T-helper 1 cell treated with Interleukin-12 subunit alpha and Interleukin-12 subunit beta and Interleukin-4 antibody, amounts not matched to agents 30 μg/mL and 1 μg/mL, for 36 hours (primary cell): Measurements from ENCODE around the gene FAAP100.
A peak's percentile ranks its signal among the peaks of the same experiment; 100 is the strongest.
"Not testable (repeated sequence)": the region's sequence is repeated elsewhere in the genome, so short reads cannot be mapped to it uniquely, and the experiment has no call there.

Source experiments
- H3K27ac Mint-ChIP-seq: one replicate; pipeline ENCODE4 v1.8.0; 2021; ENCODE audit warnings: mild to moderate bottlenecking, mixed read lengths
- H3K27me3 Mint-ChIP-seq: one replicate; pipeline ENCODE4 v1.8.0; 2021; ENCODE audit warnings: low read depth, mixed read lengths
- H3K36me3 Mint-ChIP-seq: one replicate; pipeline ENCODE4 v1.8.0; 2021; ENCODE audit warnings: low read depth, mixed read lengths
- H3K4me1 Mint-ChIP-seq: one replicate; pipeline ENCODE4 v1.8.0; 2021; ENCODE audit warnings: low read depth, mixed read lengths
- H3K4me3 Mint-ChIP-seq: one replicate; pipeline ENCODE4 v1.8.0; 2021; ENCODE audit warnings: mild to moderate bottlenecking, moderate library complexity, mixed read lengths
- H3K9me3 Mint-ChIP-seq: one replicate; pipeline ENCODE4 v1.8.0; 2021; ENCODE audit warnings: mixed read lengths

FAAP100 gene

DNA sequence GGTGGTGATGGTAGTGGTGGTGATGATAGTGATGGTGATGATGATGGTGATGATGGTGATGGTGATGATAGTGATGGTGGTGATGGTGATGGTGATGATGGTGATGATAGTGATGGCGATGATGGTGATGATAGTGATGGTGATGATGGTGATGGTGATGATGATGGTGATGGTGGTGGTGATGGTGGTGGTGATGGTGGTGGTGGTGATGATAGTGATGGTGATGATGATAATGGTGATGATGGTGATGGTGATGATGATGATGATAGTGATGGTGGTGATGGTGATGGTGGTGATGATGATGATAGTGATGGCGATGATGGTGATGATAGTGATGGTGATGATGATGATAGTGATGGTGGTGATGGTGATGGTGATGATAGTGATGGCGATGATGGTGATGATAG, 20.2 kb downstream of the FAAP100 start:
- not testable (repeated sequence) for H3K4me1 Mint-ChIP-seq, H3K27ac Mint-ChIP-seq, H3K36me3 Mint-ChIP-seq, H3K9me3 Mint-ChIP-seq, H3K4me3 Mint-ChIP-seq
- peaks cover 12% of the 10 kb centered on the region for H3K27me3 Mint-ChIP-seq

DNA sequence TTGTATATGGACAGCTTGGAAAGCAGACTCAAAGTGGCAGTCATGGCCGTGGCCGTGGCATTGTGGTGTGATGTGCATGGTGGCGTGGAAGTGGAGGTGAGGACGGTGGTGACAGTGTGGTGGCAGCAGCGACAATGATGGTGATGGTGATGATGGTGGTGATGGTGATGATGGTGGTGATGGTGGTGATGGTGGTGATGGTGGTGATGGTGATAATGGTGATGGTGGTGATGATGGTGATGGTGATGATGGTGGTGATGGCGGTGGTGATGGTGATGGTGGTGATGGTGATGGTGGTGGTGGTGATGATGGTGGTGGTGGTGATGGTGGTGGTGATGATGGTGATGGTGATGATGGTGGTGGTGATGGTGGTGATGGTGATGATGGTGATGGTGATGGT, 21.1 kb downstream of the FAAP100 start:
- H3K36me3 Mint-ChIP-seq, H3K4me3 Mint-ChIP-seq, H3K4me1 Mint-ChIP-seq, H3K27ac Mint-ChIP-seq, H3K9me3 Mint-ChIP-seq, H3K27me3 Mint-ChIP-seq: not testable (repeated sequence)

DNA sequence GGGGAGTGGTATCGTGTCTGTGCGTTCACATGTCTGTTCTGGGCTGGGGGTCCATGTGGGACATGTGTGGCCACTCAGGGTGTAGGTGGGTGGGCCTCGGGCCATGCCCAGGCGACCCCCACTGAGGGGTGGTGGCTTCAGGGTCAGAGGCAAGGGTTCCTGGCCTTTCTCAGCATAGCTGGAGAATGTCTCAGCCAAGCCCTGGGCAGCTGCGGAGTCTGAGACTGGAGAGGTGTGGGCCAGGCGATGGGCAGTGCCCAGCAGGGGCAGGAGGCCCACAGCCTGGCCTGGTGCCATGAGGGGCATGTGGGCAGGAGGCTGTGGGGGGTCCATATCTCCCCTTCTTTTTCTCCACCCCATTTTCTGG, 22.7 kb downstream of the FAAP100 start:
- Mint-ChIP-seq H3K27ac (no peak overlapping the region), H3K4me3 (no peak overlapping the region), H3K4me1 (no peaks in the 10 kb centered on the region), H3K9me3 (no peaks in the 10 kb centered on the region), H3K27me3 (no peaks in the 10 kb centered on the region), H3K36me3 (no peaks in the 10 kb centered on the region)

GRCh38 chr17:81528651-81529436, 23.3 kb downstream of the FAAP100 start:
- H3K27me3 Mint-ChIP-seq: no peaks in the 10 kb centered on the region
- H3K4me1 Mint-ChIP-seq: no peaks in the 10 kb centered on the region
- H3K27ac Mint-ChIP-seq: no peak overlapping the region
- no peaks in the 10 kb centered on the region for H3K36me3 Mint-ChIP-seq
- H3K4me3 Mint-ChIP-seq: no peak overlapping the region
- no peaks in the 10 kb centered on the region for H3K9me3 Mint-ChIP-seq

DNA sequence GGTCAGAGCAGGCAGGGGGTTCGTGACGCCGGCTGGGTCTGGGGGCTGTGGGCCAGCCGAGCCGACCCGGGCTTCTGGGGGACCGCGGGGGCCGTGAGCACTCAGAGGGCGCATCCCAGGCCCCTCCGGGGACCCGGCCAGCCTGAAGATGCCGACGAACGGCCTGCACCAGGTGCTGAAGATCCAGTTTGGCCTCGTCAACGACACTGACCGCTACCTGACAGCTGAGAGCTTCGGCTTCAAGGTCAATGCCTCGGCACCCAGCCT, 23.8 kb downstream of the FAAP100 start:
- H3K27ac Mint-ChIP-seq: no peak overlapping the region
- H3K4me3 Mint-ChIP-seq: no peak overlapping the region
- H3K36me3 Mint-ChIP-seq: no peaks in the 10 kb centered on the region
- H3K9me3 Mint-ChIP-seq: no peaks in the 10 kb centered on the region
- no peaks in the 10 kb centered on the region for H3K4me1 Mint-ChIP-seq
- no peaks in the 10 kb centered on the region for H3K27me3 Mint-ChIP-seq

DNA sequence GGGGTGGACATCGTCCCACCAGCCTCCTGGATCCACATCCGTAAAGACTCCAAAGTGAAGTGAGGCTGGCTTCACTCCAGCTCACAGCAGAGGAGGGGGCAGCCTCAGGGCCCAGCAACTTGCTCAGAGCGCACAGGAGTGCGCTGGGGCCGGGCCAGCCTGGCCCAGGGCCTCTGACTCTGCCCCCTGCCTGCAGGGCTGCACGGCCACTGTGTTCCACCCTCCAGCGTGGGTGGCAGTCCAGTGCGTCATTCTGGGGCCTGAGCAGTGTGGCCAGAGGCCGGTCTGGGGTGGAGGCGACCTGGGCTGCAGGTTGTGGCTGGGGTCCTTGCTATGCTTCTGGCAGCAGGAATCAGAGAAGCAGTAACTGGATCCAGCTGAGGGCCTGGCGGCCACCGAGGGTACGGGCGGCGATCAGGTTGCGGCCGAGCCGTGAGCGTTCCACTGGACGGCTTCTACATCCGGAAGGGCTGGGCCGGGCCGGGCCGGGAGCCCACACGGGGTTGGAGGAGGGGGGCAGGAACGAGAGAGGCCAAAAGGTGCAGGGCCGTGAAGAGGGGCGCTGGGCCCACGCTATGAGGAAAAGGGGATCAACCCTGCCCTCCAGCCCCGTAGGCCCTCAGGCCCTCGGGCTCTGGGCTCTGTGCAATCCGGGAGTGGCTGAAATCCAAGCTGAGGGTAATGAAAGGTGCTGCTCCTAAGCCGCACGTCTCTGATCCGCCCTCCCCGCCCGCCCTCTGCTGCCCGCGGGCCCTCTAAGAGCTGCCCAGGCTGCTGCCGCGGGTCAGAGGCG, 24.4 kb downstream of the FAAP100 start, which contains the start of gene FSCN2:
Gene FSCN2, plus strand, starts transcription at position 787 of the 793 bp plus-strand sequence. CDS start 155 bp downstream, outside the sequence.
- Mint-ChIP-seq H3K9me3 (no peaks in the 10 kb centered on the region), H3K4me1 (no peaks in the 10 kb centered on the region), H3K27me3 (peaks cover under 1% of the 10 kb centered on the region), H3K4me3 (no peak within 1 kb of the TSS), H3K27ac (no peak within 1 kb of the TSS), H3K36me3 (no peaks in the 10 kb centered on the region)

DNA sequence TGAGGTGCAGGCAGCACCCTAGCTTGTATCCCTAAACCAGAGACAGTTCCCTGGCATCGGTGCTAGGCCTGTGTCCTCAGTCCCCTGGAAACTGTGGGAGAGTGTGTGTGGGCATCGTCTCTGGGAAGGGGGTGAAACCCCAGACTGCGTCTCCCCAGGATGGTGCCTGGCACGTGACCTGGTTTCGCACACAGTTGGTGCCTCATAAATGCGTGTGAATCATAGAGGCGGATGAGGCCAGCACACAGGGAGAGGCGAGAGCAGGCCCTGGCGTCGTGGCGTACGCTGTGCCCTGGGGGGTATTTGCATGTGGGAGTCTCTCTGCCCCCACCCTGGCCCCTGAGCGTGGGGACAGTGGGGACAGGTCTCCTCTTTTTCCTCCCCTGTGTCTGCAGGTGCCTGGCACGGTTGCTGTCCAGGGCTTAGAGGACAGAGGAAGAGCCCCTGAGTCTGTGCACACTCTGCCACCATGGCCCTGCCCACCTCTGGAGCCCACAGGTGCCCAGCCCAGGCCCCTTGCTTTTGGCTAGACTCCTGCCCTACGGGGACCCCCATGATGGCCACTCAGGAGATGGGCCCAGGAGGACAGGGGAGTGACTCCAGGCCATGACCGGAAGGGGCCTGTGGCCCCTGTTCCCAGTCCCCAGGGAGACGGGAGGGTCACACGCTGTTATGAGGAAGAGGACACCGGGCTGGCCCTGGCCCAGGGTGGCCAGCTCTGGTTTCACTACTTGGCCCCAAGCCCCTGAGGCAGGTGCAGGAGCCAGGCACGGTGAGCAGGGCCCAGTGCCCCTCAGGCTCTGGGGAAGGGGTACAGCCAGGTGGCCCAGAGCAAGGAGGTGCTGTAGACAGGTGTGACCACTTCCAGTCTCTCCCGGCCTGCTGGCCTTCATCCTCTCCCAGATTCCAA, 25.2 kb downstream of the FAAP100 start:
- H3K4me3 Mint-ChIP-seq: no peak overlapping the region
- H3K27me3 Mint-ChIP-seq: peaks cover 8% of the 10 kb centered on the region

GRCh38 chr17:81524865-81525159, 27.3 kb downstream of the FAAP100 start:
- peaks cover 12% of the 10 kb centered on the region for H3K27me3 Mint-ChIP-seq
- no peaks in the 10 kb centered on the region for H3K9me3 Mint-ChIP-seq
- H3K27ac Mint-ChIP-seq: no peak overlapping the region
- H3K36me3 Mint-ChIP-seq: no peaks in the 10 kb centered on the region
- no peak overlapping the region for H3K4me3 Mint-ChIP-seq
- no peaks in the 10 kb centered on the region for H3K4me1 Mint-ChIP-seq

More for the DNA sequence above, 25.2 kb downstream of the FAAP100 start:
- Mint-ChIP-seq H3K4me1 (no peaks in the 10 kb centered on the region), H3K27ac (no peak overlapping the region), H3K36me3 (no peaks in the 10 kb centered on the region), H3K9me3 (no peaks in the 10 kb centered on the region)

GRCh38 chr17:81524039-81524864, 27.9 kb downstream of the FAAP100 start:
- Mint-ChIP-seq H3K36me3 (no peaks in the 10 kb centered on the region), H3K27ac (no peak overlapping the region), H3K4me1 (no peaks in the 10 kb centered on the region), H3K9me3 (no peaks in the 10 kb centered on the region), H3K27me3 (peaks cover 12% of the 10 kb centered on the region), H3K4me3 (no peak overlapping the region)

DNA sequence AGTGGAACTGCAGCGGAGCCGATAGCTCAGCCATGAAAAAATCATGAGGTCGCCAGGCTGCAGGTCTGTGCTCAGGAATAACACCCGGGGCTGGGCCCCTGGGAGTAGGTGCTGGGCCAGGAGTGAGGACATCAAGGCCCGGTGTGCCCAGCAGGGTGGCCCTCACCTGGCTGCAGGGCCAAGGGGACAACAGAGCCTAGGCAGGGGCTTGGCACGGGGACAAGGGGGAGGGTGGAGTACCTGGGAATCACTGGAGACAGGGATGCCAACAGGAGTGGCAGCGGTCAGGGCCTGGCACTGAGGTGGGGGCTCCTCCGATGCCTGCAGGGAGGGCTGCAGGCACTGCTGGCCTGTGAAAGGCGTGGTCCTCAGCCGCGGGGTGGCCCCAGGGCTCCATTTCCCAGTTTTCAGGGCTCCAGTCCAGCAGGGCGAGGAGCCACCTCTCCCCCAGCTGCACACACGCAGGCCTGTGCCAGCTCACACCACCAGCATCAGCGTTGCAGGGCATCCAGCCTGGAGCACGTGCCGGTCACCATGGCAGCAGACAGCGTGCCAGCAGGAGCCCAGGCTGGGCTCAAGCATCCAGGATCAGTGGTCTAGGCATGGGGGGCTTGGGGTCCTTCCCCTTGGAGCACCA, 28.6 kb downstream of the FAAP100 start:
- no peaks in the 10 kb centered on the region for H3K36me3 Mint-ChIP-seq

DNA sequence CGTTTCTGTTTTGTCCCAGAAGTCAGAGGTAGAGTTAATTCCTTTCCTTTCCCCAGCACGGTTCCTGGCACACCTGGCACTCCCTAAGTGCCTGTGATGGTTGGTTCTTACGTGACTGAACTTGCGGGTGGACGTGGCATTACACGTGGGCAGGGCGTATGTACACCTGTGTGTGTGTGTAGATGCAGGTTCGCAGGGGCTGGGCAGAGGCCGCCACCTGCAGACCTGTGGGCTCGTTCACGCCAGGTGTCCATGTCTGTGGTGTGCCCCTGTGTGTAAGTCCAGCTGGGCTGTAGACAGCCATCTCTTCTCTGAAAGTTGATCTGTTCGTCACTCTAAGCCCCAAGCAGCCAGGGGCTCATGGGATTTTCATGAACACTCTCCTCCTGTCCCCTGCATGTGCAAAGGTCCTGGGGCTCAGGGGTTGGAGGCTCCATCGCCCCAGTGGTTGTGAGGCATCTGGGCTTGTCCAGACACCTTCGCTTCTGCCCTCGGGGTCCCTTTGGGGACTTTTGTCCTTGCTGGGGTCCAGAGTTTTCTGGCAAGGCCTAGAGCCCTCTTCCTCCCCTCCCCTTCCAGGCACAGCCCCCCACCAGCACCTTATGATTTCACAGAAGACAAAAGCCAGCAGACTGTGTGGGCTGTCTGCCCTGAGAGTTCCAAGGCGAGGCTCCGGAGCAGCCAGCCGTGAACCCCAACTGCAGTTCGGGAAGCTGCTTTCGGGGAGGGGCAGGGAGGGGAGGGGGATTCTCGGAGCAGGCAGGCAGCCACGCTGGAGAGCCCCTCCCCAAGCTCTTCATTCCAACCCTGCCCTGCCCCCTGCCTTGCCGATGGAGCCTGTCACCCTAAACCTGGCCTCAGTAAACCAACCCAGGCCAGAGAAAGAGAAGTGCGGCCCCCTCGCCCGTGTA, 29.4 kb downstream of the FAAP100 start:
- no peak overlapping the region for H3K4me3 Mint-ChIP-seq
- no peaks in the 10 kb centered on the region for H3K36me3 Mint-ChIP-seq
- H3K27me3 Mint-ChIP-seq: peaks cover 12% of the 10 kb centered on the region
- peaks cover 3% of the 10 kb centered on the region for H3K4me1 Mint-ChIP-seq
- no peak overlapping the region for H3K27ac Mint-ChIP-seq
- no peaks in the 10 kb centered on the region for H3K9me3 Mint-ChIP-seq

More for the DNA sequence above, 28.6 kb downstream of the FAAP100 start:
- Mint-ChIP-seq H3K4me3 (no peak overlapping the region), H3K27me3 (peaks cover 12% of the 10 kb centered on the region), H3K9me3 (no peaks in the 10 kb centered on the region), H3K27ac (no peak overlapping the region), H3K4me1 (no peaks in the 10 kb centered on the region)

GRCh38 chr17:81520021-81520901, 31.9 kb downstream of the FAAP100 start:
- Mint-ChIP-seq H3K4me1 (peaks cover 8% of the 10 kb centered on the region), H3K27ac (no peak overlapping the region), H3K4me3 (peak overlapping the region; percentile 19), H3K36me3 (no peaks in the 10 kb centered on the region), H3K27me3 (peaks cover 12% of the 10 kb centered on the region), H3K9me3 (no peaks in the 10 kb centered on the region)
